OCI-LY7 (cell line): ENCODE results near the gene BHLHA15.

Experiments
- EZH2phosphoT487 ChIP-seq: fragments of 200-600 bp; sonication (generic); IDR thresholded peaks from 2 replicates; pipeline ENCODE4 v1.6.1; 2018; ENCODE audit warnings: low read depth, borderline replicate concordance, mild to moderate bottlenecking, mixed run types, antibody characterized with exemption, low read length, moderate library complexity, mixed read lengths
- TF ChIP-seq, protein P1 (sequence below): fragments of 200-600 bp; sonication (generic); conservative IDR thresholded peaks from 2 replicates; pipeline ENCODE4 v1.5.1; 2014; ENCODE audit warnings: mild to moderate bottlenecking, antibody characterized with exemption, low read length, moderate library complexity, mixed read lengths

DNA sequence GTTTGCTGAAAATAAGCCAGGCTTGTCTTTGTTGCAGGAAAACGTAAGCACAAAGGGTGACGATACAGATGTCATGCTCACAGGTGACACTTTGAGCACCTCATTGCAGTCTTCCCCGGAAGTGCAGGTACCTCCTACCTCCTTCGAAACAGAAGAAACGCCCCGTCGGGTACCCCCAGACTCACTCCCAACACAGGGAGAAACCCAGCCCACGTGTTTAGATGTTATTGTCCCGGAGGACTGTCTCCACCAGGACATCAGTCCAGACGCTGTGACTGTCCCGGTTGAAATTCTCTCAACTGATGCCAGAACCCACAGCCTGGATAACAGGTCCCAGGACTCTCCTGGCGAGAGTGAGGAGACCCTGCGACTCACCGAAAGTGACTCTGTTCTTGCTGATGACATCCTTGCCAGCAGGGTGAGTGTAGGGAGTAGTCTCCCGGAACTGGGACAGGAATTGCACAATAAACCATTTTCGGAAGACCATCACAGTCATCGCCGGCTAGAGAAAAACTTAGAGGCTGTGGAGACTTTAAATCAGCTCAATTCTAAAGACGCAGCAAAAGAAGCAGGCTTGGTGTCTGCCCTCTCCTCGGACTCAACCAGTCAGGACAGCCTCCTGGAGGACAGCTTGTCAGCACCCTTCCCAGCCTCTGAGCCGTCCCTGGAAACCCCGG, 18.3 kb upstream of the BHLHA15 start:
- TF ChIP-seq, protein P1, sequence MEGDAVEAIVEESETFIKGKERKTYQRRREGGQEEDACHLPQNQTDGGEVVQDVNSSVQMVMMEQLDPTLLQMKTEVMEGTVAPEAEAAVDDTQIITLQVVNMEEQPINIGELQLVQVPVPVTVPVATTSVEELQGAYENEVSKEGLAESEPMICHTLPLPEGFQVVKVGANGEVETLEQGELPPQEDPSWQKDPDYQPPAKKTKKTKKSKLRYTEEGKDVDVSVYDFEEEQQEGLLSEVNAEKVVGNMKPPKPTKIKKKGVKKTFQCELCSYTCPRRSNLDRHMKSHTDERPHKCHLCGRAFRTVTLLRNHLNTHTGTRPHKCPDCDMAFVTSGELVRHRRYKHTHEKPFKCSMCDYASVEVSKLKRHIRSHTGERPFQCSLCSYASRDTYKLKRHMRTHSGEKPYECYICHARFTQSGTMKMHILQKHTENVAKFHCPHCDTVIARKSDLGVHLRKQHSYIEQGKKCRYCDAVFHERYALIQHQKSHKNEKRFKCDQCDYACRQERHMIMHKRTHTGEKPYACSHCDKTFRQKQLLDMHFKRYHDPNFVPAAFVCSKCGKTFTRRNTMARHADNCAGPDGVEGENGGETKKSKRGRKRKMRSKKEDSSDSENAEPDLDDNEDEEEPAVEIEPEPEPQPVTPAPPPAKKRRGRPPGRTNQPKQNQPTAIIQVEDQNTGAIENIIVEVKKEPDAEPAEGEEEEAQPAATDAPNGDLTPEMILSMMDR, result no peak
- no peak for TF ChIP-seq EZH2phosphoT487
